Stimulated activated CD8-positive, alpha-beta memory T cell treated with anti-CD3 and anti-CD28 coated beads, Interleukin-7, amount 100 ng/mL, for 24 hours (primary cell): ENCODE measurements around the gene CBX4.

Experiments
- DNase-seq: peaks from one replicate; pipeline ENCODE4 v3.0.0-alpha.2; 2020; ENCODE audit warnings: low read depth

The CBX4 gene

GRCh38 chr17:79829004-79829403 is 10.2 kb downstream of the CBX4 start:
- no peak for DNase-seq

DNA sequence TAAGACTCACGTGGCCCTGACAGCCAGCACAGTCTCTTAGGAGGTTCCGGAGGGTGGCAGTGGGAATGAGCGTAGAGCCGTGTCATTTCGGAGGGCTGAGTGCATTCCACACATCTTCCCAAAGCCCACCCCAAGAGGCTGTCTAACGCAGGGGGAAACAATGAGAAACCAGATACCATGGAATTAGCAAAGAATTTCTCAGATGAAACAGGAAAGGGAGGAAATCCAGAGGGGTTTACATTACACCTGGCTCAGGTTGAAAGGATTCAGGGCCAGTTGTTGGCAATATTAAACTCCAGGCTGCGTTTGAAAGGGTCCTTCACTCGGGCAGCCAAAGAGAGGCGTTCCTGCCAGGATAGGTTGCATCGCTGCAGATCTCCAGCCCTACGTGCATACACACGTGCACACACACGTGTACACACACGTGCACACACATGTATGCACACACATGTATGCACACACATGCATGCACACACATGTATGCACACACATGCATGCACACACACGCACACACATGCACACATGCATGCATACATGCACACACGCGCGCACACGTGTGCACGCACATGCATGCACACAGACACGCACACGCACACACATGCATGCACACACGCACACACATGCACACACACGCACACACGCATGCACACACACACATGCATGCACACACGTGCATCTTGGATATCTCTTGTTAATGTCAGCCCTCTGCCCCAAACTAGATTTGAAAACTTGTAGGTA is 12.2 kb downstream of the CBX4 start:
- no peak for DNase-seq

GRCh38 chr17:79826204-79826680 is 13.0 kb downstream of the CBX4 start:
- DNase-seq, result no peak

DNA sequence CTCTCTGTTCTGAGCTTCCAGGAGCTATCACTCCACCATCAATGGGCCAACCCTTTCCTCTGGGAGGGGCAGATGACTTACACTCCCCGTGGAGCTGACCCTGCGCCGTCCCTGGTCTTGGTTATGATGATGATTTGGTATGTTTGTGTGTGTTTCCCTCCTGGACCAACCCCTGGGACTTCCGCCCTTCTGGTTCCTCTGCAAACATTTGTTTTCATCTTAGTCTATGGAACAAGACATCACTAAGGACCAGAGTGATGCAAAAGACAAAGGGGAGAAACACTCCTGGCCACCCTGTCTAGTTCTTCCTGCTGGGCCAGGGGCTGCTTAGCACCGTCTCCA is 13.7 kb downstream of the CBX4 start:
- DNase-seq, result no peak

DNA sequence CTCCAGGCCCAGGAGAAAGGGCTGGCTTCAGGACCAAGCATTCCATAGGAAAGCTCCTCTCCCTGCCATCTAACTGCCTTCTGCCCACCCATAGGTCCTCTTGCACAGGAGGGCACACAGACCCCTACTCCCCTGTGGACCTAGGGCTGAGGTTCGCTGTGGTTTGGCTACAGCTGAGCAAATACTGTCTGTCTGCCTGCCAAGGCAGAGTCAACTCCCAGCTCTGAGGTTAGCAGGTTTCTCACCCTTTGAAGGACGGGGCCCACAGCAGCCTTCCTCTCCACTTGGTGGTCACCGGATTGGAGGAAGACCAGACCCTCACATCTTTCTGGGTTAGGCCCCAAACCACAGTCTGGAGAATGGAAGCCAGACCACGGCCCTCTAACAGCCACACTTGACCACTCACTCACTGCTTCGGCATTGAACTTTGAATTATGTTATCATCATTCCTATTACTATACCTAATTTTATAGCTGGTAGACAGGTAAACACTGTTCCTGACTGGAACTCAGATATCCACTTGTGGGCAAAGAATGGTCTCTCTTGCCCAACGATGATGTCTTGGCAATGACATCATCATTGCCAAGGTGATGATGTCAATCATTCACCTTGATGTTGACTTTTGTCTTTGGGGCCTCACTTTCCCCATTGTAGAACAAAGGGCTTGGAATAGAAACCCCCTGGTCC is 14.2 kb downstream of the CBX4 start:
- DNase-seq, result no peak

GRCh38 chr17:79824234-79824633 is 15.0 kb downstream of the CBX4 start:
- DNase-seq, result no peak

- DNase-seq, result no peak
Observed at GRCh38 chr17:79822583-79823124, 16.6 kb downstream of the CBX4 start.

- no peak for DNase-seq
Observed at GRCh38 chr17:79821331-79822095, 17.7 kb downstream of the CBX4 start.

GRCh38 chr17:79820959-79821330 is 18.3 kb downstream of the CBX4 start:
- DNase-seq, result no peak

DNA sequence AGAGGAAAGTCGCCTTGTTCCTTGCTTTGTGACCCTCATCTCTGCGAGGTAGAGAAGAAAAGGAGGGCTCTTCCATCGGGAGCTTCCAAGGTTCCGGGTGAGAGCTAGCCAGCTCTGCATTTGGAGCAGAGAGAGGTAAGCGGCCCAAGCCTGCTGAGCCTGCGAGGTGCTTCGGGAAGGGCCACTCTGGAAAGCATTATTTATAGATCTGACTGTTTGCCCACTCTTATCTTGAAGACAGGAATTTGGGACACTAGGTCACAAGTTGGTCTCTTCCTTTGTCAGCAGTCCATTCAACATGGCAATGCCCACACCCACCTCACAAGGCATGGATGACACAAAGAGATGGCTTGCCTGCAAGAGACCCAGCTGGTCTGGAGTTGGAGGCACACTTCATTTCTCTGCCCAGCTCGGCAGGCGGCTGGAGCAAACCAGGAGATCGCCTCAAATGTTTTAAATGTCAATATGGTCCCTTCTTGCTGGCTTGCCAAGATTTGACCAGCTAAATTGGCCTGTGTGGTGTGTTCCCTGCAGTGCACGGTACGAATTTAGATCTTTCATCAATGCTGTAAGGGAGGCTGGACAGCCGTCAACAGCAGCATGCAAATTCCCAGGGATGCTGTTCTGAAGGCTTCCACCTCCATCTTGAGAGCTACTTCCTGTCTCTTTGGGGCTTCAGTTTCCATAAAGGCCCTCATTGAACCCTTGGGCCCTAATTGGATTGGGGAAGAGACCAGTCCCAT is 19.5 kb downstream of the CBX4 start:
- no peak for DNase-seq

GRCh38 chr17:79819085-79819484 is 20.2 kb downstream of the CBX4 start:
- no peak for DNase-seq

- no peak for DNase-seq
Observed at GRCh38 chr17:79818026-79818758, 21.0 kb downstream of the CBX4 start.

DNA sequence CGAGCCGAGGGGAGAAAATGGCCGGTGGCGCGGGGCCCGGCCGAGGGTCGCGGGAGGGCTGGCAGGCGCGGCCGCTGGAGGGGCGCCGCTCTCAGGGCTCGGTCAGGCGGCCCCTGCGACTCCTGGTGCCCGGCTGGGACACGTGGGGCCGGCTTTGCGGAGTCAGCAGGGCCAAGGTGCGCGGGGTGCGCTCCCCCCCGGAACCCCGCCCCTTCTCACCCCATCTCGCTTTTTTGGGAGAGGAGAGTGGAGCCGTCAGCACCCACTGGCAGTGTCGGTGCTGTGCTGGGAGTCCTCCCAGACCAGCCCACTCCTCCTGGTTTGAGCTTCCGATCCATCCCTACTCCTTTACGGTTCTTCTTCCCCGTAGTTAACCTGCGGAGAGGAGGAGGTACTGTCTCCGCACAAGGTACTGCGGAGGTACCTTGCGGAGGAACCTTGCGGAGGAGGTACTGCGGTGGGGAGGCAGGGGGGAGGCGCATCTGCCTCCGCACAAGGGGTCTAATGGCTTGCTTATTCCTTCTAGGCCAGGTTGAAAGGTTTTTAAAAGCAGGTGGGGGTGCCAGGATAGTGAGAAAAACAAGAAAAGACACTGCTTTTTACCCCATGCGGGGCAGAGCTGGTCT is 23.3 kb downstream of the CBX4 start:
- no peak for DNase-seq

DNA sequence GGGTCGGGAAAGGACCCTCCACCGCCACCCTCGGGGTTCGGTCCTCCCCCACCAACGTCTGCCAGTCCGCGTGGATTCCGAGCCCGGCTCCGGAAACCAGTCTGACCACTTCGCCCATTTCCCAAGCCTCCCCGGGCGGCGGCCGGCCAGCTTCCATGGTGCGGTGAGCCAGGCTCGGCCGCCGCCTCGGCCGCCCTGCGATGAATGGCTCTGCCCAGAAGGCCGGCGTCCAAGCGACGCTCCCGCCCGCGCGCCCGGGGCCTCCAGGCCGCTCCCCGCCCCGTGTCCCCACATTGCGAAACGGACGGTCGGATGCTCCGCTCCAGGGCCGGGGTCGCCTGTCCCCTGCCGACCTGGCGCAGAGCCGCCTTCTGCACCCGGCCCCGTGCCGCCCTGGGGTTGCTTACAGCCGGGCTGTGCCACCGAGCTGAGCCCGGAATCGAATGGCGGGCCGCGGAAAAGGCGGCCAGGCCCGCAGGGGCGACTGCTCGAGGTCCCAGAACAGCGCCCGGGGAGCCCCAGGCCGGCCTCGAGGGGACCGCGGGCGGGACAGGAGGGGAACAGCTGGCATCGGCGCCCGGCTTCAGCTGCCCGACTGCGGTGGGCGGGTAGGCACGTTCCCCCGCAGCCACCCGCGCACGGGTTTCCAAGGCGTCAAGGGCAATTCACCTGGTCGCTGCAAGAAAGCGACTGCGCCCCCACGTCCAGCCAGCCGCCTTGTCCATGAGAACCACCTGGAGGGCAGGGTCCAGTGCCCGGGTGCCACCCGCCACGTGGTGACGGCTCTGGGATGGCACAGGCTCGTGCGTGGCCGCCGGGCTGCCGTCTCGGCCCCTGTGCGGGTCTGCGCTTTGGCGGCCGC is 24.0 kb downstream of the CBX4 start:
- no peak for DNase-seq

- no peak for DNase-seq
Observed at GRCh38 chr17:79814127-79814973, 24.9 kb downstream of the CBX4 start.

- DNase-seq, result no peak
Observed at GRCh38 chr17:79813297-79814126, 25.7 kb downstream of the CBX4 start.

DNA sequence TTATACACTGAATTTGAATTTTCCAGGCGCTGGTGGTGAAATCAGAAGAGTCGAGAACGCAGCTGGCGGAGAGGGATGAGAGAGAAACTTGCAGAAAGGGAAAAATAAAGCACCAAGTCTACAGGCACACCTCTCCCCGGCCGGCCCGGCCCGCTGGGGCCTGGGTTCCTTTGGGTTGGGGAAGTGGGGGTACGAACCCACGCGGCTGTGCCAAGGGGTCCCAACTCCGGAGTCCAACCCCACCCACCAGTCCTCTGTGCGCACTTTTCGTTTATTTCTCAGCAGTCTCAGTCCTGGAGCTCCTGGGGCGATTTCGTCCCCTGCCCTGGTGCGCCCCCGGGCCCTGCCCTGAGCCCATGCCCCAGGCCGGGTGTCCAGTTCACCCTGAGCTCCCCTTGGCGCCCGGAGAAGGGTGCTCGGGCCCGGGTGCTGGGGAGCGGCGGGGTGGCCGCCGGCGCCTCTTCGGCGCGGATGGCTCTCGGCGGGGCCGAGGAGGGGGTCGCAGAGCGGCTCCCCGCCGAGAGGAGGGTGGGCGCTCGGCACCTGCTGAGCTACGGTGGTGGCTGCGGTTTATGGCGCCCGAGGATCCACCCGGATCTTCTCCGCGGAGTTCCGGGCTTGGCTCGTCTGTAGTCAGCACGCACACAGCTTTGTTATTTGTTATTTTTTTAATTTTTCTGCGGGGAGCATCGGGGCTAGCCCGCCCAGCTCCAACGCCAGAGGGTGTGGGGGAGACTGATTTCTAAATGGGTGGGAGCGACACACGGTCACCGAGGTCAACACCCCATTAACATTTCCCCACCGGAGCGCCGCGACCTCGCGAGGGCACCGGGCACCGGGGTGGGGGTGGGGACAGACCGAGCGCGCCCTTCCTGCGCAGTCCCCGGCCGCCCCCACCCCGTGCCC is 26.6 kb downstream of the CBX4 start:
- DNase-seq, result no peak
